HG03460 (cell line): ENCODE results near the gene TOMM22.

Experiments used
- ATAC-seq: cut with Tn5 transposase; IDR thresholded peaks from one replicate; pipeline ENCODE4 v1.9.1; 2021; ENCODE audit not compliant: unreplicated experiment

Gene TOMM22

GRCh38 chr22:38733724-38734381 lies 52.1 kb downstream of the TOMM22 start:
- ATAC-seq: no peak

GRCh38 chr22:38734421-38735100 lies 52.8 kb downstream of the TOMM22 start:
- no peak for ATAC-seq
